RKO (cell line): ENCODE measurements around the gene BACE2.
A peak's percentile ranks its signal among the peaks of the same experiment; 100 is the strongest.

Experiments
- DNase-seq: peaks from one replicate; pipeline ENCODE4 v3.0.0-alpha.2; 2016; ENCODE audit warnings: low spot score

Gene BACE2

DNA sequence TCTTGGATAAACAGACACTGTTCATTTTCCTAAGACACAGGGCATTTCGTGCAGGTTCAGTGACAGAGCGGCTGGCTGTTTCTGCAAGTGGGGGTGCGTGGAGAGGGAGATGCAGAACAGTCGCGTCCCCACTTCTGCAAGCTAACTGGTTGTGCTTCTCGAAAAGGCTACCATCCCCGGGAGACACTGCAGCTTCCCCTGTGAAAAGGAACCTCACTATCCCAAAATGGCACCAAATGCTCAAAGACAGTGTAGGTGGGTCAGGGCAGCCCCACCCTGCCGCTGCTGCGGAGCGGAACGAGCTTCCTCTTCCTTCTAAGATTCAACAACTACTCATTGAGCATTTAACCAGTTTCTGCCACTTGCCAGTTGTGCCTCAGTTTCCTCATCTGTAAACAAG is 19.2 kb upstream of the BACE2 start:
- no peak for DNase-seq

DNA sequence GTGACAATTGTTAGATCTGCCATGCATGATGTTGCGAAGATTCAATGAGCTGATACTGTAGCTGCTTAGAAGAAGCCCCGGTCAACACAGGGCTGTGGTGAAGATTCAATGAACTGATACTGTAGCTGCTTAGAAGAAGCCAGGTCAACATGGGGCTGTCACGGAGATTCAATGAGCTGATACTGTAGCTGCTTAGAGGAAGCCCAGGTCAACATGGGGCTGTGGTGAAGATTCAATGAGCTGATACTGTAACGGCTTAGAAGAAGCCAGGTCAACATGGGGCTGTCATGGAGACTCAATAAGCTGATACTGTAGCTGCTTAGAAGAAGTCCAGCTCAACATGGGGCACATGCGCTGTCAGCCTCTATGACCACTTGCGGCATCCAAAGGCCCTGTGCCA is 18.8 kb upstream of the BACE2 start:
- no peak for DNase-seq

- no peak for DNase-seq
Measured at GRCh38 chr21:41152147-41152546, 15.8 kb upstream of the BACE2 start.

GRCh38 chr21:41153443-41153842 is 14.5 kb upstream of the BACE2 start:
- no peak for DNase-seq

GRCh38 chr21:41156142-41156541 is 11.8 kb upstream of the BACE2 start:
- no peak for DNase-seq

- no peak for DNase-seq
Measured at GRCh38 chr21:41158026-41158425, 9.9 kb upstream of the BACE2 start.

- no peak for DNase-seq
Measured at GRCh38 chr21:41160036-41160435, 7.9 kb upstream of the BACE2 start.

GRCh38 chr21:41161428-41161827 is 6.5 kb upstream of the BACE2 start:
- no peak for DNase-seq

GRCh38 chr21:41162096-41162495 is 5.9 kb upstream of the BACE2 start:
- DNase-seq = no peak

DNA sequence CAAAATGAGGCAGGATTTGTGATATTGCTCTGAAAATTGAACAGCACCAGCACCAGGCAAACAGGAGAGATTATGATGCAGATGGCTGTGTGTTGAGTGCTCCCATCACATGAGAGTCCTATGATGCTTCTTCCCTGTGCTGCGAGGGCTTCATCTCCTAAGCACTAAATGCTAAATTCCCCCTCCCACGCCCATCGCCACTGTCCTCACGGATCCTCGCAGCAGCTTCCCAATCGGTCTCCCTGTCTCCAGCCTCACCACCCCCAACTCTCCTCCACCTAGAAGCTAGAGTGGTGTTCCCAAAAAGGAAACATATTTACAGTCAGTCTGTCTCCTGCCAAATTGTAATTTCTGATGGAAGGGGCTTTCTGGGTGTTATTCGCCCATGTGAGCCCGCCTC is 4.9 kb upstream of the BACE2 start:
- DNase-seq = no peak

- DNase-seq = no peak
Measured at GRCh38 chr21:41164052-41164451, 3.9 kb upstream of the BACE2 start.

GRCh38 chr21:41164981-41165655 is 2.8 kb upstream of the BACE2 start:
- no peak for DNase-seq

DNA sequence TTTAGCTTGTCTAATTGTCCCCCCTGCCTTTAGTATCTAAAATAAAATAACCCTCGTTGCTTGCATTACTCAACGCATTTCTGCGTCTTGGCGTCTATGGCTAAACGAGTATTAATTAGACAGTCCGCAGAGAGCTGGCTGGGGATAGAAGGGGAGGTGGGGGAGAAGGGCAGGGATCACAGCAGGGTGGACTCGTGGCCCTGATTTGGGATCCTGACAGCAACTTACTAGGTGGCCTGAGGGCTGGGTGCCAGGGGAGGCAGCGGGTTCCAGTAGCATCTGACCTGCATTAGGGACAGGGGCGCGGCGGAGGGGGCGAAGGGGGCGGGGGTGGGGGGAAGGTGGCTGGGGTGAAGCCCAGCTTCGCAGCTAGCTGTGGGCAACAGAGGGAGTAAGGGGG is 1.1 kb upstream of the BACE2 start:
- DNase-seq = no peak

DNA sequence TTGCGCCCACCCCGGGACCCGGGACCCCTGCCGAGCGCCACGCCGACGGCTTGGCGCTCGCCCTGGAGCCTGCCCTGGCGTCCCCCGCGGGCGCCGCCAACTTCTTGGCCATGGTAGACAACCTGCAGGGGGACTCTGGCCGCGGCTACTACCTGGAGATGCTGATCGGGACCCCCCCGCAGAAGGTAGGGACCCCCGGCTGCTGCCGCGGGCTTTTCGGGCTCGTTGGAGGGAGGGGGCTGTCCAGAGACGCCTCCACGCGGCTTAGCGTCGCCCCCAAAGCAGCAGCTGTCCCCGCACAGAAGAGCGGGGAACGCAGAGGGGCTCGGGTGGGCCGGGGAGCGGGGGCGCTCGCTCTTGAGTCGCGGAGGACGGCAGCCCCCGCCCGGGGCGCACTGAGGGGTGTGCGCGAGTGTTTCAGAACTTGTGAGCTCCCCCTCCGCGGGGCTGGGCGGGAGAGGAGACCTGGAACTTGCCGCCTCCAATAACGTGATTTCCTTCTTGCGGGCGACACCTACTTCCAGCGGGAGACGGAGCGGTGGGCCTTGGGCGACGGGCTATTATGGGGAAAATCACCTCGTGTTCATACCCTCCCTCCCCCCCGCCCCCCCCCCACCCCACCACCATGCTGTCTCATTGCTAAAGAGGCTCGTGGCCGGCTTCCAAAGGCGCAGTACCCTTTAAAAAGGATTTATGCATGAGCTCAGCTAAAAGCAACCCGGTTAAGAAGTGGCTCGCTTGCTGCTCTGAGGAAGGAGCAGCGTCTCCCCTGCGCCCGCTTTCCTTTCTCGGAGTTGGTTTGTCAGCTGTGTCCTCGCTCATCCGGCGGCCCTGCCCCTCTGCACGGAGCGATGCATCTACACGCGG is 664 bp downstream of the BACE2 start:
- DNase-seq = peak; percentile 75

DNA sequence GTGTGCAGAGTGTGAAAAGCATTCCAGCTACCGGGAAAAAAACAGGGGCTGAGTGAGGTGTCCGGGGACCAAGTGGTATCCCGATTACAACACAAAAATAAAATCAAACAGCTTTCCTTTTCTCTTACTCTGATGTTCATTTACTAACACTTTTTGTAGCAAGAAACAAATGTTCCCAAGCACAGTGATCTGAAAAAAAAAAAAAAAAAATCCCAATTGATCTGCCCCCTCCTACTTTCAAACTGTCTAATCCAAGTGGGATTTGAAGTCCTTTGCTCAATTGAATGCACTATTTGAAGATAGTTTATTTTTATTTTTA is 1.3 kb downstream of the BACE2 start:
- no peak for DNase-seq

- DNase-seq = peak; percentile 40
Measured at GRCh38 chr21:41169701-41170100, 1.7 kb downstream of the BACE2 start.

GRCh38 chr21:41170442-41170841 is 2.5 kb downstream of the BACE2 start:
- DNase-seq = peak; percentile 73

- no peak for DNase-seq
Measured at GRCh38 chr21:41170859-41171609, 3.1 kb downstream of the BACE2 start.

DNA sequence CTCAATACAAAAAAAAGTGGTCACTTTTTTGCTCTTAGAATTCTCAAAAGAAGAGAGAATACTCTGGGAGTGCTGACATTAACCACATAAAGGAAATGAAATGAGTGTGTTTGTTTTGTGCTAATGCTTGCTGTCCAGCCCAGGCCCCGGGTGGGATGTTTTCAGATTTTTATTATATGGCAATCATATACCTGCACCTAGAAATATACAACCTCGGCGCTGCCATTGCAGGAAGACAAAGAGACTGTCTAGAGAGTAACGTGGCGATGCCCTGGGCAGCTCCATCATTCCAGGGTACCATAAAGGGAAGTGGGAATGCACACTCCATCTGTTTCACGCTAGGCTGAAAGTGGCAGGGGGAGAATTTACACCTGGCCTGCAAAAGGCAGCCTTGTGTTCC is 7.1 kb downstream of the BACE2 start:
- no peak for DNase-seq

DNA sequence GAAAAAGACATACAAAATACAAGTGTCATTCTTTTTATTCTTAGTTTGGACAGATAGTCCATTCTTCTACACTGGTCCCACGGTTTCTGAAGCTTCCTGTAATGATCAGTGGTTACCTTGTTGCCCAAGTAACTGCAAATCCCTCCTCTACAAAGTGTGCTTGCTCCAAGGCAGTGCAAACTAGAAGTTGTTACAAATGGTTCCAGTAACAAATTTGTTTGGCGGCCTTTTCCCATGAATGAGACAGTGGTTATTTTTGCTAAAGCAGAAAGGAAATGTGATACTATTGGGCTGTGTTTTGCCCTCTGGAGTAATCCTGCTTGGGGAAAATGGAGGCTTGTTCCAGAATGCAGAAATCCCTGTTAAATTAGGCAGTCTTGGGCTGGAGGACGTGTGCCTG is 8.9 kb downstream of the BACE2 start:
- DNase-seq = no peak

DNA sequence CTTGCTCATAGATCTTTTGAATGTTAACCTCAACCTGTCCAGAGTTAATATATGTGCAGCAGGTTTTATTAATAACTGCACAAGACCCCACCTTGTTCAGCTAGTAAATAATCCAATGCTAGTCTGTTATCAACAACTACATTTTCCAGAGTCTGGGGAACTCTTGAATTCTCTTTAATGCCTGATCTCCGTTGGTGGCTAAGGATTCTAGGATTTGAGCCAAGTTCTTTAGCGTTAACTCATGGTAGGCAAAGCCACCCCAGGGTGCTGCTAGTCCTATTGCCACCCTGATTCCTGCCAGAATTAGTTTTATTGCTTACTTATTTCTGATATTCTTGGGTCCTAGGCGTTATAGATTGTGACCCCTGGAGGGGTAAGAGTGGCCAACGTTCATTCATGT is 12.8 kb downstream of the BACE2 start:
- no peak for DNase-seq

GRCh38 chr21:41182547-41182946 is 14.6 kb downstream of the BACE2 start:
- no peak for DNase-seq

- DNase-seq = no peak
Measured at GRCh38 chr21:41183575-41183974, 15.6 kb downstream of the BACE2 start.
